A549 (cell line): ENCODE results near the gene BCL2L11.

Experiments used
- CHD2 ChIP-seq: fragments of 150-350 bp; IDR thresholded peaks from 2 replicates; pipeline ENCODE4 v1.6.1; 2014; ENCODE audit warnings: low read length; ENCODE audit not compliant: partially characterized antibody
- CTCF ChIP-seq: fragments of >200 bp; sonication (Bioruptor Twin); formaldehyde crosslinking; IDR thresholded peaks from 3 replicates; pipeline ENCODE4 v1.5.1; 2016
- POLR2A ChIP-seq: IDR thresholded peaks from 2 replicates; pipeline ENCODE4 v1.6.1; 2012; ENCODE audit warnings: mild to moderate bottlenecking, low read length
- RAD21 ChIP-seq, 2 experiments: fragments of >200 bp in 1 of 2; sonication (Bioruptor Twin) in 1 of 2; formaldehyde crosslinking in 1 of 2; IDR thresholded peaks in 1 of 2; conservative IDR thresholded peaks in 1 of 2; 2 replicates in 1 of 2; 3 replicates in 1 of 2; pipeline ENCODE4 v1.6.1; 2012 to 2018; ENCODE audit warnings: inconsistent platforms in 1 of 2
- ZNF302 ChIP-seq: fragments of 250-450 bp; sonication (Bioruptor Pico); IDR thresholded peaks from 2 replicates; pipeline ENCODE4 v1.9.0; 2021; ENCODE audit warnings: inconsistent platforms, mild to moderate bottlenecking, moderate library complexity
- TF ChIP-seq, protein P1 (sequence below): fragments of 200-600 bp; sonication (generic); IDR thresholded peaks from 2 replicates; pipeline ENCODE4 v1.6.1; 2016; ENCODE audit warnings: antibody characterized with exemption, mild to moderate bottlenecking, moderate library complexity

DNA sequence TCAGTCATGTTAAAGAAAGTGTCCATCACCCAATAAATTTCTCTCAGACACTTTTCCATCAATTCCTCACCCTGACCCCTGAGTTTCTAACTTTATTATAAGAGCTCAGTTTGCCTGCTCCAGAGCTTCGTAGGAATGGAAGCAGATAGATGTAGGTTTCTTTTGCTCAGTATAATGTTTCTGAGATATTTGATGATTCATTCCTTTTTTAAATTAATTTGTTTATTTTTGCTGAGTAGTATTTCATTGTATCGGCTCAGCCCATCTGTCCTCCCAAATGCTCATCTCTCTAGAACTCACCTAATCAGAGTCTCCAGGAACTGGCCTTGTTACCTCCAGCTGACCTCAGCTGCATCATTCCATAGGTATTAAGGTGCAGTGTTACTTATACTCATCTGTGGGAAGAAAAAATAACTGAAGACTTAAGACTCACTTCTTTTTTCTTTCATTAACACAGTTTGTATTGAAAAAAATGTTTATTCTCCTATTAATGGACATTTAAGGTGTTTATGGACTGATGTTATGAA is 11.9 kb upstream of the BCL2L11 start:
- TF ChIP-seq CTCF = no peak
- TF ChIP-seq CHD2 = no peak
- TF ChIP-seq RAD21 (conservative IDR thresholded peaks at IDR 0.05 in 1 of 2, IDR thresholded peaks at IDR 0.05 in 1 of 2) = no peak
- TF ChIP-seq POLR2A = no peak
- TF ChIP-seq, protein P1, sequence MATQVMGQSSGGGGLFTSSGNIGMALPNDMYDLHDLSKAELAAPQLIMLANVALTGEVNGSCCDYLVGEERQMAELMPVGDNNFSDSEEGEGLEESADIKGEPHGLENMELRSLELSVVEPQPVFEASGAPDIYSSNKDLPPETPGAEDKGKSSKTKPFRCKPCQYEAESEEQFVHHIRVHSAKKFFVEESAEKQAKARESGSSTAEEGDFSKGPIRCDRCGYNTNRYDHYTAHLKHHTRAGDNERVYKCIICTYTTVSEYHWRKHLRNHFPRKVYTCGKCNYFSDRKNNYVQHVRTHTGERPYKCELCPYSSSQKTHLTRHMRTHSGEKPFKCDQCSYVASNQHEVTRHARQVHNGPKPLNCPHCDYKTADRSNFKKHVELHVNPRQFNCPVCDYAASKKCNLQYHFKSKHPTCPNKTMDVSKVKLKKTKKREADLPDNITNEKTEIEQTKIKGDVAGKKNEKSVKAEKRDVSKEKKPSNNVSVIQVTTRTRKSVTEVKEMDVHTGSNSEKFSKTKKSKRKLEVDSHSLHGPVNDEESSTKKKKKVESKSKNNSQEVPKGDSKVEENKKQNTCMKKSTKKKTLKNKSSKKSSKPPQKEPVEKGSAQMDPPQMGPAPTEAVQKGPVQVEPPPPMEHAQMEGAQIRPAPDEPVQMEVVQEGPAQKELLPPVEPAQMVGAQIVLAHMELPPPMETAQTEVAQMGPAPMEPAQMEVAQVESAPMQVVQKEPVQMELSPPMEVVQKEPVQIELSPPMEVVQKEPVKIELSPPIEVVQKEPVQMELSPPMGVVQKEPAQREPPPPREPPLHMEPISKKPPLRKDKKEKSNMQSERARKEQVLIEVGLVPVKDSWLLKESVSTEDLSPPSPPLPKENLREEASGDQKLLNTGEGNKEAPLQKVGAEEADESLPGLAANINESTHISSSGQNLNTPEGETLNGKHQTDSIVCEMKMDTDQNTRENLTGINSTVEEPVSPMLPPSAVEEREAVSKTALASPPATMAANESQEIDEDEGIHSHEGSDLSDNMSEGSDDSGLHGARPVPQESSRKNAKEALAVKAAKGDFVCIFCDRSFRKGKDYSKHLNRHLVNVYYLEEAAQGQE = no peak
- TF ChIP-seq ZNF302 (CRISPR knock-in tag) = no peak
